Measurements from ENCODE around the gene SLC7A5. TPM values are rescaled to one million over a fixed set of nuclear protein-coding genes. Genes with fewer than 3 reads are reported as not detected.

The SLC7A5 gene
- total RNA-seq, 1 donor = 42.8 TPM

GRCh38 chr16:87834005-87834667, 35.2 kb downstream of the SLC7A5 start:
- H3K4me3 ChIP-seq (ENCODE audit: low read depth, low read length) = no peak overlapping the region
- TF ChIP-seq CTCF (IDR thresholded peaks at IDR 0.05; ENCODE audit: insufficient read depth, low read length) = no peak
- no peak for DNase-seq (ENCODE audit: low read depth)

- no peak for DNase-seq (ENCODE audit: low read depth)
- no peak overlapping the region for H3K4me3 ChIP-seq (ENCODE audit: low read depth, low read length)
- TF ChIP-seq CTCF (IDR thresholded peaks at IDR 0.05; ENCODE audit: insufficient read depth, low read length) = no peak
These were observed 35.8 kb downstream of the SLC7A5 start for GRCh38 chr16:87833548-87833947.

GRCh38 chr16:87832741-87833502, 36.4 kb downstream of the SLC7A5 start:
- no peak overlapping the region for H3K4me3 ChIP-seq (ENCODE audit: low read depth, low read length)
- TF ChIP-seq CTCF (IDR thresholded peaks at IDR 0.05; ENCODE audit: insufficient read depth, low read length) = no peak
- DNase-seq (ENCODE audit: low read depth) = no peak

GRCh38 chr16:87832137-87832527, 37.2 kb downstream of the SLC7A5 start:
- H3K4me3 ChIP-seq (ENCODE audit: low read depth, low read length) = no peak overlapping the region
- DNase-seq (ENCODE audit: low read depth) = no peak
- no peak for TF ChIP-seq CTCF (IDR thresholded peaks at IDR 0.05; ENCODE audit: insufficient read depth, low read length)

- DNase-seq (ENCODE audit: low read depth) = no peak
- TF ChIP-seq CTCF (IDR thresholded peaks at IDR 0.05; ENCODE audit: insufficient read depth, low read length) = no peak
- H3K4me3 ChIP-seq (ENCODE audit: low read depth, low read length) = no peak overlapping the region
These were observed 37.7 kb downstream of the SLC7A5 start for GRCh38 chr16:87831421-87832136.

GRCh38 chr16:87830673-87831420, 38.5 kb downstream of the SLC7A5 start:
- no peak overlapping the region for H3K4me3 ChIP-seq (ENCODE audit: low read depth, low read length)
- TF ChIP-seq CTCF (IDR thresholded peaks at IDR 0.05; ENCODE audit: insufficient read depth, low read length) = no peak
- DNase-seq (ENCODE audit: low read depth) = no peak

All from fibroblast of the aortic adventitia (primary cell).